HG03196 (cell line): Measurements from ENCODE around the gene PPP1R18.
A peak's percentile ranks its signal among the peaks of the same experiment; 100 is the strongest.
"Not testable (repeated sequence)": the region's sequence is repeated elsewhere in the genome, so short reads cannot be mapped to it uniquely, and the experiment has no call there.

Source experiments
- ATAC-seq: cut with Tn5 transposase; IDR thresholded peaks from one replicate; pipeline ENCODE4 v1.9.1; 2021; ENCODE audit not compliant: unreplicated experiment

Gene PPP1R18, protein sequence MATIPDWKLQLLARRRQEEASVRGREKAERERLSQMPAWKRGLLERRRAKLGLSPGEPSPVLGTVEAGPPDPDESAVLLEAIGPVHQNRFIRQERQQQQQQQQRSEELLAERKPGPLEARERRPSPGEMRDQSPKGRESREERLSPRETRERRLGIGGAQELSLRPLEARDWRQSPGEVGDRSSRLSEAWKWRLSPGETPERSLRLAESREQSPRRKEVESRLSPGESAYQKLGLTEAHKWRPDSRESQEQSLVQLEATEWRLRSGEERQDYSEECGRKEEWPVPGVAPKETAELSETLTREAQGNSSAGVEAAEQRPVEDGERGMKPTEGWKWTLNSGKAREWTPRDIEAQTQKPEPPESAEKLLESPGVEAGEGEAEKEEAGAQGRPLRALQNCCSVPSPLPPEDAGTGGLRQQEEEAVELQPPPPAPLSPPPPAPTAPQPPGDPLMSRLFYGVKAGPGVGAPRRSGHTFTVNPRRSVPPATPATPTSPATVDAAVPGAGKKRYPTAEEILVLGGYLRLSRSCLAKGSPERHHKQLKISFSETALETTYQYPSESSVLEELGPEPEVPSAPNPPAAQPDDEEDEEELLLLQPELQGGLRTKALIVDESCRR

DNA sequence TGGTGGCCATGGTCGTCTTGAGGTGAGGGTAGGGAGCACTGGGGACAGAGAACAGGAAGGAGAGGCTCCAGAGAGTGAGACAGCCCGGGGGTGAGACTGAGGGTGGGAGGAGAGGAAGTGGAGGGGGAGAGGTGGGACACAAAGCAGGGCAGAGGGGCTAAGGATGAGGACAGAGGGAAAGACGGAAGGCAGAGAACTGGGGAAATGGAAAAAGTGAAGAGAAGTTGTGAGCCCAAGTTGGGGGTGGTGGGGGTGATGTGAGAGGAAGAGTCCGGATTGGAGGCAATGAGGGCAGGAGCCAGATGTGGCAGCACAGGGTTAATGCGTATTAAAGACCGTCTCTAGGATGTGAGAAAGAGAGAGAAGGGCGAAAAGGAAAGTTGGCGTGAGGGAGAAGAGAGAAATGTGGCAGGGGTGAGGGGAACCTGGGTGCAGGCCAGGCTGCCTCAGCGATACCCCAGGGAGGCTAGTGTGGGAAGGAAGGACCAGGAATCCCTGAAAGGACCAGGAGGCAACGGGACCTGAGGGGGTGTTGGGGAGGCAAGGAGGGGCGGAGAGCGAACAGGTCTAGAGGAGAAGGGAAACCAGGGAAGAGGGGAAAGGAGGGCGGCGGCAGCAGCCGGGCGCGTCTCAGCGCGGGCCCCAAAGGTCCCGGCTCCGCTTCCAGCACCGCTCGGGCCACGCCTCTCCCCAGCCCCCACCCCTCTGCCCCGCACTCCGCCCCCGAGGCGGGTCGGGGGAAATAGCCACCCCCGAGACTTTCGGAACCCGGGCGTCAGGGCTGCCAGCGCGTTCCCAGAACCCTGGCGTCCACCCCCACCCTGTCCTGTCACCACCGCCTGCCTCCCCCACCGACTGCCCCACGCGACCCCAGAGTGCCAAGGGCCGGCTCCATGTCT lies at the start of gene PPP1R18:
Gene PPP1R18, minus strand, starts transcription at position 637 of the 899 bp plus-strand sequence. Its CDS starts 627 bp downstream, at position 10.
- no peak for ATAC-seq

DNA sequence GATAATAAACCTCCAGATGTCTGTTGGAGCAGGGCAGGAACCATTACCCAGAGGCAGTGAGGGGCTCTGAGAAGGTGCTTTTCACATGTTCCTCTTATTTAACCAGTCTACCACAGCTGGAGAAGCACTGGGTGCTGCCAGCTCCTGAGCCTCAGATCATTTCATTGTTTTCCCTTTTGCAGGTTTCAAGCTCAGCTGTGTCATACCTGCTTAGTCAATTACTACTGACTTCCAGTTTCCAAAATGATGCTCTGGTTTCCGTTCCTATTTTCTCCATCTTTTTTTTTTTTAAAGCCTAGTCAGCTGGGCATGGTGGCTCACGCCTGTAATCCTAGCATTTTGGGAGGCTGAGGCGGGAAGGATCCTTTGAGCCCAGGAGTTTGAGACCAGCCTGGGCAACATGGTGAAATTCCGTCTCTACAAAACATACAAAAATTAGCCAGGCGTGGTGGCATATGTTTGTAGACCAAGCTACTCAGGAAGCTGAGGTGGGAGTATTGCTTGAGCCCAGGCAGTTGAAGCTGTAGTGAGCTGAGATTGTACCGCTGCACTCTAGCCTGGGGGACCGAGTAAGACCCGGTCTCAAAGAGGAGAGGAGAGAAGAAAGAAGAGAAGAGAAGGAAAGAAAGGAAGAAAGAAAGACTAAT lies 49.3 kb upstream of the PPP1R18 start:
- no peak for ATAC-seq

DNA sequence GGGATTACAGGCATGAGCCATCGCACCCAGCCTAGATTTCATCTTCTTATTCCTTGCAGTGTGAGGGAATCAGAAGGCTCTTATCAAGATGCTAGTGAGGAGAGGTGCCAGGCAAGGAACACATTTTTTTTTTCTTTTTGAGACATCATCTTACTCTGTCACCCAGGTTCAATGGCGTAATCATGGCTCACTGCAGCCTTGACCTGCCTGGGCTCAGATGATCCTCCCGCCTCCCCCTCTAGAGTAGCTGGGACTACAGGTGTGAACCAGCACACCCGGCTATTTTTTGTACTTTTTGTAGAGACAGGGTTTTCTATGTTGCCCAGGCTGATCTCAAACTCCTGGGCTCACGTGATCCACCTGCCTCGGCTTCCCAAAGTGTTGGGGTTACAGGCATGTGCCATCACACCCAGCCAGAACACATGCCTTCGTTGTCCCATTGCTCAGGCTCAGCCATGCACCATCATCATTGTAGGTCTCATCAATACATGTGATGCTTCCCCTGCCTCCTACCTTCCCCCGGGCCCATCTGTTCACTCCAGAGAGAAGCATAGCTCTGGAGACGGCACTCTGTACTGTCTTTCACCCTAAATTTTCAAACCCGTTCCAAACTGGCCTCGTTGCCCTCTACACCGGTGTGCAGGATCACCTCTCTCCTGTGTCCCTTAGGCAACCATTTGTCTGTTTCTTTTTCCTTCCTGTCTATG lies 45.9 kb upstream of the PPP1R18 start:
- ATAC-seq = no peak

DNA sequence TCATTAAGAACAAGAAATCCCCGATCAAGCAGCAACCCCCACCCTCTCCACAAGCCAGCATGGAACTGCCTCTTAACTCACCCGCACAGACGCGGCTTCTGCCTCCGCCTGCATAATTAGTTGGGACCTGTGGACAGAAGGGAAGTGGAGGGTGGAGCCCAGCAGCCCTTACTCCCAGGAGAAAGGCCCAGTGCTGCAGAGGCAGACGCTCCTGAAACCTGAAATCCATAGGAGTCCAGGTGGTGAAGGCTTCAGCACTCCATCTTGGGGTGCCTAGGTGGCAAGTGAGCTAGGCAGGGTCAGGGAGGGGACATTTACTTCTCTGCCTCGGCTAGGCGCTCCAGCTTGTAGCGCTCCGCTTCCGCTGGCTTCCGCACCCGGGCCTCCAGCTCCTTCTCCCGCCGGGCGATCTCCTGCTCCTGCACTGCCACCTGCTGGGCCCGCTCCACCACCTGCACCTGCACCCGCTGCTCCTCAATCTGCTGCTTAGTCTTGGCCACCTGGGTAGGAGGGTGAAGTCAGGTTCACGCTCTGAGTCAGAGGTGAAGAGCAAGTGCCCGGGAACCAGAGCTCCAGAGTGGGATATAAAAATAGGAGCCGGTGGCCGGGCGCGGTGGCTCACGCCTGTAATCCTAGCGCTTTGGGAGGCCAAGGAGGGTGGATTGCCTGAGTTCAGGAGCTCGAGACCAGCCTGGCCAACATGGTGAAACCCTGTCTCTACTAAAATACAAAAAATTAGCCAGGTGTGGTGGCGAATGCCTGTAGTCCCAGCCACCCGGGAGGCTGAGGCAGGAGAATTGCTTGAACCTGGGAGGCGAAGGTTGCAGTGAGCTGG lies 44.4 kb upstream of the PPP1R18 start:
- ATAC-seq = peak; percentile 56

DNA sequence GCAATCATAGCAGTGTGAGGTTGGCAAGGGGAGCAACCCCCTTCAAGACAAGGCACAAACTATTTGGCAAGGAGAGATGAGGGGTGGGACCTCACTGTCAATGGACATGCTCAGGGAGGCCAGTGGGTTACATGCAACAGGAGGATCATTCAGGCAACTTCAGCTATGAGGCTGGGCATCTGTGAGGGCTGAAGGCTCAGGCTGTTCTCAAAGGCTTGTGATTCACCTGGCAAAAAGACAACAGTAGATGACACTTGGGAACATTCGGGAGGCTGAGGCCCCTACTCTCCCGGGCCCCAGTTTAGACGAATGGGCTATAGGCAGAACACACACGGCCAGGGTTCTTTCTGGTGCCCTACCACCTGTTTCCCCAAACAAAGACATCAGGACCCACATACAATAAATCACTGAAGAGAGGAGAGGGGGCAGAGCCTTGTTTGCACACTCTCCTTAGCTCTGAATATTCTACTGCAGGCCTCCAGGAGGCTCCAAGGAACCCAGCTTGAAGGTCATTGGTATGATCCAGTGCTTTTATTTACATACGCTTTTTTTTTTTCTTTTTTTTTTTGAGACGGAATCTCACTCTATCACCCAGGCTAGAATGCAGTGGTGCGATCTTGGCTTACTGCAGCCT lies 41.6 kb upstream of the PPP1R18 start:
- no peak for ATAC-seq

DNA sequence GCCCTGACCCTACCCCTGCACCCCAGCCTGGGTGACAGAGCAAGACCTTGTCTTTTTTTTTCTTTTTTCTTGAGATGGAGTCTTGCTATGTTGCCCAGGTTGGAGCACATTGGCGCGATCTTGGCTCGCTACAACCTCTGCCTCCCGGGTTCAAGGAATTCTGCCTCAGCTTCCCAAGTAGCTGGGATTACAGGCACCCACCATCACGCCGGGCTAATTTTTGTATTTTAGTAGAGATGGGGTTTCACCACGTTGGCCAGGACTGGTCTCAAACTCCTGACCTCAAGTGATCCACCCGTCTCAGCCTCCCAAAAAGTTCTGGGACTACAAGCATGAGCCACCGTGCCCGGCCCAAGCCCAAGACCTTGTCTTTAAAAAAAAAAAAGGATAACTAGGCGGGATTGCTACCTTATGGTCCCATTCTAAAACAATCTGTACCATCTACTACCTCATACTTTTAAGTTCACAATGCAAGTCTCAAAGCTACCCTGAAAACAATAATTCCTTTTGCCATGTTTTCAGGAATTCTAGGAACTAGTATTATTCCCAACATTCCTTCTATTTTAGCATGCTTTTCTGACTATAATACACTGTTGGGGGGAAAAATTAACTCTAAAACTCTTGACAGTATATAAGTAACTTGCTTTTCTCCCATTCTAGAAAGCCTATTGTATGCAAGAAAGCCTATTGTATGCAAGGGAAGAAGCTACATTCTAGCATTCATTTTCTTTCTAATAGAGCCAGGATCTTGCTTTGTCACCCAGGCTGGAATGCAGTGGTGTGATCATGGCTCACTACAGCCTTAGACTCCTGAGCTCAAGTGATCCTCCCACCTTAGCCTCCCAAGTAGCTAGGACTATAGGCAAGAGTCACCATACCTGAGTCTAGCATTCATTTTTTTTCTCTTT lies 40.3 kb upstream of the PPP1R18 start:
- ATAC-seq = no peak

DNA sequence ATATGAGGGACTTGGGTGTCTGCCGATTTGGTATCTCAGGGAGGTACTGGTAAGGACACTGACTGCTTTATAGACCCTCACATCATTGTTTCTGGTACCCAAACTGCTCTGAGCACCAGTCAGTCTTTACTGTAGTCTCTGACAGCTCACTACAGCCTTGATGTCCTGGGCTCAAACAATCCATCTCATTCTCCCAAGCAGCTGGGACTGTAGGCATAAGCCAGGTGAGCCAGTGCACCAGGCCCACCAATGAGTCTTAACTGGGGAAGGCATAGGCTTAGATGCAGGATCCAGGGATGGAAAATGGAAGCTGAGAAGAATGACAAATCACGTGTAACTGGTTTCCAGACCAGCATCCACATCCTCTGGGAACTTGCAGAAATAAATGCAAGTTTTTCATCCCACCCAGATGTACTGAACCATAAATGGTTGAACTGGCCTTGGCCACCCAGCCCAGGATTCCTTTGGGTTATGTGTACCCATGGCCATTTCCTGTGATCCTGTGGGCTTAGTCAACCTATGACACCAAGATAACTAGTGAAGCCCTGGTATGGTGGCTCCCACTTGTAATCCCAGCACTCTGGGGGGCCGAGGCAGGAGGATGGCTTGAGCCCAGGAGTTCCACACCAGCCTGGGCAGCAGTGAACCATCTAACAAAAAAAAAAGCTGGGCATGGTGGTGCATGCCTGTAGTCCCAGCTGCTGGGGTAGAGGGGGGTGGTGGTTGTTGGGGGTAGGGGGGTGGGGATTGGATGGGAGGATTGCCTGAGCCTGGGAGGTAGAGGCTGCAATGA lies 39.5 kb upstream of the PPP1R18 start:
- no peak for ATAC-seq

DNA sequence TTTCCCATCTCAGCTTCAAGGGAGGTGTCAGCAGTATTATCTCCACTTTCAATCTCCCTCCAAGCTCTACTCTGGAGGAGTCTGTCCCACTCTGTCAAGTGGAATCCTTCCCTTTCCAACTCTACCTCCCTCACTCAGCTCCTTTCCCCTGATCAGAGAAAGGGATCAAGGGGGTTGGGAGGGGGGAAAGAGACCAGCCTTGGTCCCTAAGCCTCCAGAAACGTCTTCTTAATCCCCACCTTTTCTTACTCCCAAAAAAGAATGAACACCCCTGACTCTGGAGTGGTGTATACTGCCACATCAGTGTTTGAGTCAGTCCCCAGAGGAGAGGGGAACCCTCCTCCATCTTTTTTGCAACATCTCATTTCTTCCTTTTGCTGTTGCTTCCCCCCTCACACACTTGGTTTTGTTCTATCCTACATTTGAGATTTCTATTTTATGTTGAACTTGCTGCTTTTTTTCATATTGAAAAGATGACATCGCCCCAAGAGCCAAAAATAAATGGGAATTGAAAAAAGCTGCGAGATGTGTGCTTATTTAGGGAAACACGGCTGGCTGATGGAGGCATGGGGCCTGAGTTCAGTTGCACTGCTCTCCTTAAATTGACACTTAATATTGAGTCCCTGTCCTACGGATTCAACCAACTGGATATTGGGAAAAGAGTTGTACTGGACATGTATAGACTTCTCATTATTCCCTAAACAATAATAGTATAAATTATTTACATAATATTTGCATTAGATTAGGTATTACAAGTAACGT lies 38.6 kb upstream of the PPP1R18 start:
- ATAC-seq = no peak

DNA sequence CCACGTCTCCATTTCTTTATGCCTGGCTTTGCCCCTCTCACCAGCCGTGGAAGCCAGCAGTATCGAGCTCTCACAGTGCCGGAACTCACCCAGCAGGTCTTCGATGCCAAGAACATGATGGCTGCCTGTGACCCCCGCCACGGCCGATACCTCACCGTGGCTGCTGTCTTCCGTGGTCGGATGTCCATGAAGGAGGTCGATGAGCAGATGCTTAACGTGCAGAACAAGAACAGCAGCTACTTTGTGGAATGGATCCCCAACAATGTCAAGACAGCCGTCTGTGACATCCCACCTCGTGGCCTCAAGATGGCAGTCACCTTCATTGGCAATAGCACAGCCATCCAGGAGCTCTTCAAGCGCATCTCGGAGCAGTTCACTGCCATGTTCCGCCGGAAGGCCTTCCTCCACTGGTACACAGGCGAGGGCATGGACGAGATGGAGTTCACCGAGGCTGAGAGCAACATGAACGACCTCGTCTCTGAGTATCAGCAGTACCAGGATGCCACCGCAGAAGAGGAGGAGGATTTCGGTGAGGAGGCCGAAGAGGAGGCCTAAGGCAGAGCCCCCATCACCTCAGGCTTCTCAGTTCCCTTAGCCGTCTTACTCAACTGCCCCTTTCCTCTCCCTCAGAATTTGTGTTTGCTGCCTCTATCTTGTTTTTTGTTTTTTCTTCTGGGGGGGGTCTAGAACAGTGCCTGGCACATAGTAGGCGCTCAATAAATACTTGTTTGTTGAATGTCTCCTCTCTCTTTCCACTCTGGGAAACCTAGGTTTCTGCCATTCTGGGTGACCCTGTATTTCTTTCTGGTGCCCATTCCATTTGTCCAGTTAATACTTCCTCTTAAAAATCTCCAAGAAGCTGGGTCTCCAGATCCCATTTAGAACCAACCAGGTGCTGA lies 37.6 kb upstream of the PPP1R18 start:
- not testable (repeated sequence) for ATAC-seq

DNA sequence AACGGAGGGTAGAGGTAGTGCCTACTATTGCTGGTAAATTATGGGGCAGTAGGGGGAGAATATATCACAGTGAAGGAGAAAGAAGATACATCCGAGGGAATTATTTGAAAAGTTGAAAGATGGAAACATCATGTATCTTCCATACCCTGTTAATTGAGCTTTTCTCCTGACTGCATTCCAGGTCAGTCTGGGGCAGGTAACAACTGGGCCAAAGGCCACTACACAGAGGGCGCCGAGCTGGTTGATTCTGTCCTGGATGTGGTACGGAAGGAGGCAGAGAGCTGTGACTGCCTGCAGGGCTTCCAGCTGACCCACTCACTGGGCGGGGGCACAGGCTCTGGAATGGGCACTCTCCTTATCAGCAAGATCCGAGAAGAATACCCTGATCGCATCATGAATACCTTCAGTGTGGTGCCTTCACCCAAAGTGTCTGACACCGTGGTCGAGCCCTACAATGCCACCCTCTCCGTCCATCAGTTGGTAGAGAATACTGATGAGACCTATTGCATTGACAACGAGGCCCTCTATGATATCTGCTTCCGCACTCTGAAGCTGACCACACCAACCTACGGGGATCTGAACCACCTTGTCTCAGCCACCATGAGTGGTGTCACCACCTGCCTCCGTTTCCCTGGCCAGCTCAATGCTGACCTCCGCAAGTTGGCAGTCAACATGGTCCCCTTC lies 36.9 kb upstream of the PPP1R18 start:
- ATAC-seq = not testable (repeated sequence)

DNA sequence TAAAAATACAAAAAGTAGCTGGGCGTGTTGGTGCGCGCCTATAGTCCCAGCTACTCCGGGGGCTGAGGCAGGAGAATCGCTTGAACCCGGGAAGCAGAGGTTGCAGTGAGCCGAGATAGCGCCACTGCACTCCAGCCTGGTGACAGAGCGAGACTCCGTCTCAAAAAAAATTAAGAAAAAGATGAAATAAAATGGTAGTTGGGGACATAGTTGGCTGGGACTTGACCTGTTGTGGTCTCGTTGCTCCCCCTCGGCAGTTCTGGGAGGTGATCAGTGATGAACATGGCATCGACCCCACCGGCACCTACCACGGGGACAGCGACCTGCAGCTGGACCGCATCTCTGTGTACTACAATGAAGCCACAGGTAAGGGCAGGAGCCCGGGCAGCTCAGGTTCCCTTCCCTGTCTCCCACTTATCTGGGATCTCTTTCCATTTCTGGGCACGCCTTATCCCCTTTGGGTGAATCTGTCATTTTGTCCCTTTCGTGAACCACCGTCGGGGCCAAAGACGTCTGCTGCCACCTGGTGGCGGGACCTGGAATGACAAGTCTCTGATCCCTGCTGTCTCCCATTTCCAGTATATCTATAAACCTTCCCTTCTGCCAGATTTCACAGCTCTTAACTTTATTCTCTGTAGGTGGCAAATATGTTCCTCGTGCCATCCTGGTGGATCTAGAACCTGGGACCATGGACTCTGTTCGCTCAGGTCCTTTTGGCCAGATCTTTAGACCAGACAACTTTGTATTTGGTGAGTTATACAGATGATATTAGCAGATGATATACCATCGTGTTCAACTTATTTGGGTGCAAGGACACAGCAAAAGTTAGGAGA lies 36.1 kb upstream of the PPP1R18 start:
- ATAC-seq = no peak

DNA sequence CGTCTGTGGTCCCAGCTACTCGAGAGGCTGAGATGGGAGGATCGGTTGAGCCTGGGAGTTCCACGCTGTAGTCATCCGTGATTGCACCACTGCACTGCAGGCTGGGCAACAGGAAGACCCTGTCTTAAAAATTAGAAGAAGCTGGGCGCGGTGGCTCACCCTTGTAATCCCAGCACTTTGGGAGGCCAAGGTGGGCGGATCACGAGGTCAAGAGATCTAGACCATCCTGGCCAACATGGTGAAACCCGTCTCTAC lies 35.5 kb upstream of the PPP1R18 start:
- not testable (repeated sequence) for ATAC-seq

DNA sequence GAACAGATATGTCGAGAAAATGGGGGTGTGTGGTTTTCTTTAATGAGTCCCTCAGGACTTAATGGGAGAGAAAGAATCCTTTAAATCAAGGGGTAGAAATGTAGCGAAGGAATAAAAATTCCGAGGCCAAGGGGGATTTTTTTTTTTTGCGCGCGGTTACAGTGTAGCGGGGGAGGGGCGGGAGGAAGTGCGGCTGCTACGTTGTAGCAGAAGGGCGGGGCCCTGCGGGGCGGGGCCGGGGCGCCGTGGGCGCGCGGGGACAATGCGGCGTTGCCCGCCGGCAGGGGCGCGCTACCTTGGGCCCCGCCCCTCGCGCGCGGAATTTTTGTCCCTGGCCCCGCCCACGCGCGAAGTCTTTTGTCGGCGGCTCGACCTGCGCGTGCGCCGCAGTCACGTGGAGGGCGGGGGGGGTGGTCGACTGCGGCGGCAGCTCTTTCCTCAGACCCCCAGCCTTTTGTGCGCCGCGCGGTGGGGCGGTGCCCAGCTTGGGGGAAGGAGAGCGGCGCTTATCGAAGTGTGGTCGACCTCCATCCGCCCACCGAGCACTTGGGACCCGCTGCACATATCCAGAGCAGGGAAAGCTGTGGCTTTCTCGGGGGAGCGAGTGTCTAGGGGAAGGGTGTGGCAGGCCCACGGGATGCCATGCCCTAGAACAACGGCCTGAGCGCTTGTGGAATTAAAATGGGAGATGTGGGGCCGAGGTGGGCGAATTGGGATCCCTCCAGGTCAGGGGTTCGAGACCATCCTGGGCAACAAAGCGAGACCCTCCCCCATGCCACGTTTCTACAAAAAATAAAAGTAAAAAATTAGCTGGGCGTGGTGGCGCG lies 35.0 kb upstream of the PPP1R18 start:
- no peak for ATAC-seq
